Measurements from ENCODE around the gene EXOC1L.

Gene EXOC1L, protein sequence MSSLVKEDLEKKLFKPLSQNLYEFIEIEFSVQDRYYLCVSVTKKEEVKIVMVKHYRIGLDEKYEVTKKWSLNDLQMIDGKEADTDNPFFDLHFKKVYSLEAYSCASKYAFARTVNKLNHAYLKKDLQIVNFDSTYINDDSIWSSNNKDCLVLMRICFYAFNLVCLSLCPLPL

DNA sequence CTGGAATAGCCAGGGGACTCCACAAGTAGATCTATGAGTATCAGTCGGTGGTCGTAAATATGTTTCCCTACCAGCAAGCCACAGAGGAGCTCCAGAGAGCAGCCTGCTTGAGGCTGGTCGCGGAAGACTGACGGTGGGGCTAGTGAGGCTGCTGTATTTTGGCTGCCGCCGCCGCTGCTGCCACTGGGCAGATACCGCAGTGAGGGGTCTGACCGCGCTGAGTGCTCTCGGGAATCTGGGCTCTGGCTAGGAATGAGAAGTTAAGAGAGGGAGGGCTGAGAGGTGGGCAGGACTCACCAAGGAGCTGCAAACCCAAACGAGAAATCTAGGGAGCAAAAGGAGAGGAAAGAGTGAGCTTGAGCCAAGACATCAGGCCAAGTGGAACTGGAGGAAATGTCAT is at the start of gene EXOC1L:
EXOC1L (plus strand) TSS at position 157 of the 400 bp plus-strand sequence; CDS start at position 394, 237 bp downstream.
- DNase-seq (ENCODE audit: low spot score): no peak
- no peak for FAIRE-seq

- FAIRE-seq (no peak), DNase-seq (ENCODE audit: low spot score) (no peak)
These were observed 48.9 kb upstream of the EXOC1L start for GRCh38 chr4:55770662-55771061.

DNA sequence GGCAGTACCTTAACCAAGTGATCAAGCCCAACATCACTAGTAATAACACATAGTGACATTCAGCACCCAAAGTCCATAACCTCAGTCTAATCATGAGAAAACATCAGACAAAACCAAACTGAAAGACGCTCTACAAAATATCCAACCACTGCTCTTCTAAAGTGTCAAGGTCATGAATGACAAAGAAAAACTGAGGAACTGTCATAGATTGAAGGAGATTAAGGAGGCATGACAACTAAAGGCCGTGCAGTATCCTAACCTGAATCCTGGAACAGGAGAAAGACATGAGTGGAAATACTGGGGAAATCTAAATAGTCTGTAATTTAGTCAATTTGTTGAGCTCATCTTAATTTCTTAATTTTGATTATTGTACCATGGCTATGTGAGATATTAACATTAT is 38.2 kb upstream of the EXOC1L start:
- no peak for FAIRE-seq
- DNase-seq (ENCODE audit: low spot score): no peak

DNA sequence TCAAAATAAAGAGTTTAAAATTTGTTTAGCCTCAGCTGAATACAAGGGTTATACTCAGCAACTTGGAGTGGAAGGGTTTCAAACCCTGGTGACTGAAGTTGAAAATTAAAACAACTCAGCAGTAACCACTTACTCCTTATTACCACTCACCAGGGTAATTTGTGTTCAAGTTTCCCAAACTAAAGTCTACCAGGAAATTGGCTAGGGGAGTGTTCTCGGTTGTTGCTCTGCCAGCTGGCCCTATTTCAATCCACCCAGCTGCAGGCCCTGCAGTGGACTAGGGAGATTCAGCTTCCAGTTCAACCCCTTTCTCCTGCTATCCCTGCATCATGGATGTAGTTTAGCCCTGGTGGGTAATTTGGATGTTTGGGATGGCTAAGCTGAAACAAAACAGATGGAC is 37.8 kb upstream of the EXOC1L start:
- peak; percentile 17 for FAIRE-seq
- DNase-seq (ENCODE audit: low spot score): no peak

- FAIRE-seq: no peak
- DNase-seq (ENCODE audit: low spot score): no peak
These were observed 36.0 kb upstream of the EXOC1L start for GRCh38 chr4:55783584-55783983.

GRCh38 chr4:55784747-55785146 is 34.8 kb upstream of the EXOC1L start:
- FAIRE-seq (no peak), DNase-seq (ENCODE audit: low spot score) (no peak)

GRCh38 chr4:55791666-55792065 is 27.9 kb upstream of the EXOC1L start:
- FAIRE-seq (no peak), DNase-seq (ENCODE audit: low spot score) (peak; percentile 40)

GRCh38 chr4:55793479-55793878 is 26.1 kb upstream of the EXOC1L start:
- FAIRE-seq (no peak), DNase-seq (ENCODE audit: low spot score) (no peak)

GRCh38 chr4:55794053-55794452 is 25.5 kb upstream of the EXOC1L start:
- FAIRE-seq (no peak), DNase-seq (ENCODE audit: low spot score) (no peak)

DNA sequence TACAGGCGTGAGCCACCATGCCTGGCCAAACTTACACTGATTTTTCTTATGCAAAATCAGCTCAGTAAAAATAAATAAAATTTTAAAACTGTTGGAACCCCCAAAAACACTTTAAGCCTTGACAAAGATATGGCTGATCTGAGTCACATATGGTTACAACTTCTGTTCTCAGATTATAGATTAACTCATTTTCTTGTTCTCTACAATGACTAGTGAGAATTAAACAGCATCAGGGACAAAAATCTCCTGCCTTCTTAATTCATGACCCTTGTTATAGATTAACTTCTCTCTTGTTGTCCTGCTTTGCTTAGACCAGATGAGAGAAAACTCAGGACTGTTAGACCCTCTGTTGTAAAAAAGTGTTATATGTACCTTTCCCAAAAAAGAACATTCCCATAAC is 24.2 kb upstream of the EXOC1L start:
- FAIRE-seq: no peak
- no peak for DNase-seq (ENCODE audit: low spot score)

- FAIRE-seq (no peak), DNase-seq (ENCODE audit: low spot score) (no peak)
These were observed 18.1 kb upstream of the EXOC1L start for GRCh38 chr4:55801498-55801897.

- DNase-seq (ENCODE audit: low spot score) (no peak), FAIRE-seq (no peak)
These were observed 12.0 kb upstream of the EXOC1L start for GRCh38 chr4:55807556-55807955.

DNA sequence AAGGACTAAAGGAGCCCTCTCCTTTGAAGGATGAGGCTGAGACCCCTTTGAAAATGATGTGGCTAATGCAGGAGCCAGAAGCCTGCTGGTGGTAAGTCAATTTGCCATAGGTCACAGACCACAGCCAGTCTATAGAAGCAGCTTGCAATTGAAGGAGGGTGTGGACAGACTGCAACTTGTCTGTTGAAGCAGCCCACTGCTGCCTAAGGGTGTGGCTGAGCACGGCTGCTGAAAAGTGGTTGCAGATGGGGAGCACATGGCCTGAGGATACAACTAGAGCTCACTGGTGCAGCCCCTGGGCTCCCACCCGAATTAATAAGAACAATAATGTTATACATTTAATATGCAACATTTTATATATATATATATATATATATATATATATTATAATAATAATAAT is 11.4 kb upstream of the EXOC1L start:
- DNase-seq (ENCODE audit: low spot score) (no peak), FAIRE-seq (no peak)

DNA sequence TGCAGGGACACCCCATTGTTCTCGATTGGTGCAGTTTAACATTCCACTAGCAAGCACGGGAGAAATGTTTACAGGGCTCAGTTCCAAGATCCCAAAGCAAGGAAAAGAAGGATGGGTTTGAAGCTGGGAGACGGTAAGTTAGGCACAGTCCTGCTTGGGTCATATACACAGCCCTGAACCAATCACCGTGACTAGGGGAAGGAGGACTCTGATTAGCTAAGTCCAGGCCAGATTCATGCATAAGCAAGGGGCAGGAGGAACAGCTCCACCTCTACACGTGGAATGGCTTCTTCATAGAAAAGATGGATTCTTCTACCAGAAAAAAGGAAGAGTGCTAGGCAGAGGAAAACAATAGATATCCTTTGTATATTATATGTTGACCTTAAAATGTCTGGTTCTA is 11.0 kb upstream of the EXOC1L start:
- DNase-seq (ENCODE audit: low spot score) (no peak), FAIRE-seq (no peak)

GRCh38 chr4:55817691-55818090 is 1.9 kb upstream of the EXOC1L start:
- DNase-seq (ENCODE audit: low spot score) (no peak), FAIRE-seq (no peak)

DNA sequence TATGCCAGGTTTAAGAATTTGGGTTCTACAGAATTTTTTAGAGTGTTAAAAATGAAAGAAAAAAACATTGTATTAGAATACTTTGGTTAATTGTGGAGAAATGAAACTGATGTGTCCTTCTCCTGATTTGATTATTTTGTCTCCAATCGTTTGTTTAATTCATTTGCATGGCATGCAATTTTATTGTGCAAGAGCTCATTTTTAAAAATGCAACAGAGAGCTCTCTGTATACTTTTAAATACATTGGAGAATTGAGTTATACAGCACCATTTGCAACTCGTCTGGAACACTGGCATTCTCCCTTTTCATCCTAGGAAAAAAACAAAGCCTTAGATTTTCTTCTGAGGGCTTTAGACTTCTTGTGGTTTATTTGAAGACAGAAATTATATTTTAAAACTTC is 689 bp downstream of the EXOC1L start:
- DNase-seq (ENCODE audit: low spot score): no peak
- FAIRE-seq: no peak

GRCh38 chr4:55822329-55822728 is 2.7 kb downstream of the EXOC1L start:
- DNase-seq (ENCODE audit: low spot score) (no peak), FAIRE-seq (peak; percentile 88)

DNA sequence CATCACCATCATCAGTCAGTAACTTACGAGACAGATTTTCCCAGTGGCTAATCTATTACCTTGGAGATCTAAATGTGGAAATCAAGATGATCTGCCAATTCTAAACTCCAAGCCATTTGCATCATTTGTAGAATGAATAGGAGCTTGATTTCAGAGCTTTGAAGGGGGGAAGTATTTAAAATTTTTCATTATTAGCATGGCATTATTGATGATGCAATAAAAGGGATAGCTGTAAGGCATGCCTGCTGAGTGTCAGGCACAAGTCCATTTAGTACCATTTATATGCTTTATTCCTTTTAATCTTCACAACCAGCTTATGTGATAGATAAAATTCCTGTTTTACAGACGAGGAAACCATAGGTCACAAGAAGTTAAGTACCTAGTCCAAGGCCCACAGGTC is 5.3 kb downstream of the EXOC1L start:
- no peak for FAIRE-seq
- DNase-seq (ENCODE audit: low spot score): no peak

DNA sequence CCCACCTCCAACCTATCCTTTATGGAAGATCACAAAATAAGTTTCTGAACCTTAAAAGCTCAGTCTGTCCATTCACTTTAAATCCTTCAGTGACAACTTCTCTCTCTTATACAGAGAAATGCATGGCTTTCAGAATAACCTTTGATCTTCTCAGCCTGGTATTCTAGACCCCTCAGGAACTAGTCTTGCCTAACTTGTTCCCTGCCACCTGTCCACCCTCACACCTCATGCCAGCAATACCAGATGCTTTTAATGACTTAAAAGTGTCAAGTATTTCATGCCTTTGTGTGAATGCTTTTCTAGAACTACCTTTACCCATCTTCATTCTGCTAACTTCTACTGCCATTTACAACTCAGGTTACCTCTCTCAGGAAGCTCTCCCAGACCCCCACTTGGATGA is 7.4 kb downstream of the EXOC1L start:
- no peak for DNase-seq (ENCODE audit: low spot score)
- no peak for FAIRE-seq

DNA sequence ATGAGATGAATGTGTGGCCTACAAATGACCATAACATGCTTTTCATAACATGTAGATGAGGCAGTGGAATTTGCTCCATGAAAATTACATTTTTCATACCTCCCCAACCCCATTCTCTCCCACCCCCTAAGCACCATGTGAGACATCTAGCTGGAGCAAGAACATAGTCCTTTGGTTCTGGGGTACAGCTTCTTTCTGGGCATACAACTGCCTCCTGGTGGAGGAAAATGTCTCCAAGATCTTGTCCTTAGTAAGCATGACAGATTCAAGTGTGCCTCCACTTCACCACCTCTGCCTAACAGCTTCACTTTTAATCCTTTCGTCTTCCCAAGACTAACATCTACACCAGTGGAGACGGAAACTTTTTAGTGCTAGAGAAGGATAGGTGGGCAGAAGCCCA is 8.0 kb downstream of the EXOC1L start:
- DNase-seq (ENCODE audit: low spot score): no peak
- peak; percentile 27 for FAIRE-seq

GRCh38 chr4:55830048-55830447 is 10.5 kb downstream of the EXOC1L start:
- FAIRE-seq: no peak
- DNase-seq (ENCODE audit: low spot score): no peak

- DNase-seq (ENCODE audit: low spot score) (no peak), FAIRE-seq (no peak)
These were observed 11.1 kb downstream of the EXOC1L start for GRCh38 chr4:55830716-55831115.

- FAIRE-seq (no peak), DNase-seq (ENCODE audit: low spot score) (no peak)
These were observed 14.7 kb downstream of the EXOC1L start for GRCh38 chr4:55834086-55834795.
